RKO (cell line): Measurements from ENCODE around the gene DOK7.

Experiments
- DNase-seq: peaks from one replicate; pipeline ENCODE4 v3.0.0-alpha.2; 2016; ENCODE audit warnings: low spot score

The DOK7 gene

DNA sequence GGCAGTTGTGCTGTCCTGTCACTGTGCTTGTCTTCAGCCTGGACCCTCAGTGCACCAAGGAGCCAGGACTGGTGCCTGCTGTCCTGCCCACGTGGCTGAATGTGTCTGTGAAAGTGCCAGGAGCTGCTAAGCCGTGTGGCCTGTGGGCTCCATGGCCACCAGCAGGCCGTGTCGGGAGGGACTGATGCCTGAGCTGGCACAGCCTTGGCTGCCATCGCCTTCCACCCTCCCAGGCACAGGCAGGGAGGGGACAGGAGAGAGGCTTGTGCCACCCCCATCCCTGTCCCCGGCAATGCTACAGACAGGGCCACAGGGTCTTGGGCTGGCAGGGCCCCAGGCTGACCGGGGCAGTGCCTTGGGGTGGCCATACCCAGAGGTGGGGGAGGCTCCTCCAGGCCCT lies 24.8 kb downstream of the DOK7 start:
- no peak for DNase-seq

DNA sequence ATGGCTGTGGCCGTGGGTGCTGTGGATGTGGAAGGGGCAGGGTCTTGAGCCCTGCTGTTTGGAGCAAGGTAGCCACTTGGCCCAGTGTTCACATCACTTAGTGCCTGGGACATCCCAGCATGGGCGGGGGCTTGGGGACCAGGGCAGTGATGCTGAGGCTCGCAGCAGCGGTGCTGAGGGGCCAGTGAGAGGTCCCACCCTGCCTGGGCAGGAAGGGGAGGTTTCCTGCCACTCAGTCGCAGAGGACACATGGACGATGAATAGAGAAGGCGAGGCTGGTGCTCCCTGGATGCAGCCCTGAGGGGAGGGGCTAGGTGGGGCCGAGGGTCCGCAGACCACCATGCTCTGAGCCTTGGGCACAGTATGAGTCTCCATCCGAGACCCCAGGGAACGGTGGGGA lies 25.7 kb downstream of the DOK7 start:
- DNase-seq = no peak

DNA sequence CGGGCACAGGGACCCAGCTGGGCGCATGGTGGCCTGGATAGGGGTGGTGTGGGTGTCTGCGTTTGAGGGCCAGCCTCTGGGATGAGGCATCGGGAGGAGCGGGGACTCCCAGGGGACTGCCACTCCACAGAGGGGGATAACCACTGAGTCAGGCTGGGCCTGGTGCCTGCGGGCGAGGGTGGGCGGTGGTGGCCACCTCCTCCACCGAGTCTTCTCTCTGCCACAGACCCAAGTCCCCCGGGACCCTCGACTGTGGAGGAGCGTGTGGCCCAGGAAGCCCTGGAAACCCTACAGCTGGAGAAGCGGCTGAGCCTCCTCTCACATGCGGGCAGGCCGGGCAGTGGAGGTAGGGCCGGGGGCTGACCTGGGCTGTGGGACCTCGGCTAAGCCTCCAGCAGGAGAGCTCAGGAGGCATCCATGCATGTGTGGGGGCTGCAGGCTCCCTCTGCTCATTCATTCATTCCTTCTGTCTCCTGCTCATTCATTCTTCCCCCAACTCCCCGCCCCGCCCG lies 26.4 kb downstream of the DOK7 start:
- DNase-seq = peak; percentile 23

DNA sequence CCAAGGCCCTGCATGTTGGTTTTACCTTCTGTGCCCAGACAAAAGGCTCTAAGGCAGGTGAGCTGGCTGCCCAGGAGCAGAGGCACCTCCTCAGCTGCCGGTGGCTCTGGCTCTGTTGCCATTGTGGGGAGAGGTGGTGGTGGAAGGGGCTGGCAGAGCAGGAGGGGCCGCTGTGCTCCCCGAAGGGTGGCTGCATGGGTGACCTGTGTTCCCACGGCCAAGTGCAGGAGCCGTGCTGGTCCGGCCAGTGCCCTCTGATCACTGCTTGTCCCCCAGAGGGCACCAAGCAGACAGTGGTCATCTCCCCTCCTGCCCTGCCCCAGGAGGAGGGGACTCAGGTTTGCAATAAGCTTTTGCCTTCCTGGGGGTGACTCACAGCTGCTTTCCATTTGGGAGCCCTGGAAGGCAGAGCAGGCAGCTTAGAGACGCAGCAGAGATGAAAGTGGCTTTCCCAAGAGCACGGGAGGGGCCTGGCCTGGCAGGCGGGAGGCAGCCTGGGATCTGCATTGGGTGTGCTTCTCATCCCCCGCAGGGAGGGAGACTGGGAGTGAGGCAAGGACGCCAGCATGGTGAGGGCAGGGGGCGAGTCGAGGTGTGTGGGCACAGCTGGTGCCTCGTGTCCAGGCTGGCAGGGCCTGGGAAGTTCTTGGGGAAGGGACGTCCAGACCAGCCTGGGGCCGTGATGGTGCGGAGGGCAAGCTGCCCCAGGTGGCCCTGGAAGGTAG lies 28.7 kb downstream of the DOK7 start:
- DNase-seq = peak; percentile 14

DNA sequence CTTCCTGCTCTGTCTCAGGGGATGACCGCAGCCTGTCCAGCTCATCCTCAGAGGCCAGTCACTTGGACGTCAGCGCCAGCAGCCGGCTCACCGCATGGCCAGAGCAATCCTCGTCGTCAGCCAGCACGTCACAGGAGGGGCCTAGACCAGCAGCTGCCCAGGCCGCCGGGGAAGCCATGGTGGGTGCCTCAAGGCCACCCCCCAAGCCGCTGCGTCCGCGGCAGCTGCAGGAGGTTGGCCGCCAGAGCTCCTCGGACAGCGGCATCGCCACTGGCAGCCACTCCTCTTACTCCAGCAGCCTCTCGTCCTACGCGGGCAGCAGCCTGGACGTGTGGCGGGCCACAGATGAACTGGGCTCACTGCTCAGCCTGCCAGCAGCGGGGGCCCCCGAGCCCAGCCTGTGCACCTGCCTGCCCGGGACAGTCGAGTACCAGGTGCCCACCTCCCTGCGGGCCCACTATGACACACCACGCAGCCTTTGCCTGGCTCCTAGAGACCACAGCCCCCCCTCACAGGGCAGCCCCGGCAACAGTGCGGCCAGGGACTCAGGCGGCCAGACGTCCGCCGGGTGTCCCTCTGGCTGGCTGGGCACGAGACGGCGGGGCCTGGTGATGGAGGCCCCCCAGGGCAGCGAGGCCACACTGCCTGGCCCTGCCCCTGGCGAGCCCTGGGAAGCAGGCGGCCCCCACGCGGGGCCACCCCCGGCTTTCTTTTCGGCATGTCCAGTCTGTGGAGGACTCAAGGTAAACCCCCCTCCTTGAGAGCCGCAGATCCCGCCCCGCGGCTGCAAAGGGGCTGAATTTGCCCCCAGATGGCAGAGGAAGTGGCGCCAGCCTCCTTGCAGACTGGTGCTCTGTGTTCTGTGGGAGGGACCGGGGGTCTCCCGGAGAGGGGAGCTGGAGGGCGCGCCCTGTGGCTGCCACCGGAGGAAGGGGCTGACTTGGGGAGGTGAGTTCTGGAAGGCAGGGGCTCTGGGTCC lies 29.9 kb downstream of the DOK7 start:
- DNase-seq = peak; percentile 14

DNA sequence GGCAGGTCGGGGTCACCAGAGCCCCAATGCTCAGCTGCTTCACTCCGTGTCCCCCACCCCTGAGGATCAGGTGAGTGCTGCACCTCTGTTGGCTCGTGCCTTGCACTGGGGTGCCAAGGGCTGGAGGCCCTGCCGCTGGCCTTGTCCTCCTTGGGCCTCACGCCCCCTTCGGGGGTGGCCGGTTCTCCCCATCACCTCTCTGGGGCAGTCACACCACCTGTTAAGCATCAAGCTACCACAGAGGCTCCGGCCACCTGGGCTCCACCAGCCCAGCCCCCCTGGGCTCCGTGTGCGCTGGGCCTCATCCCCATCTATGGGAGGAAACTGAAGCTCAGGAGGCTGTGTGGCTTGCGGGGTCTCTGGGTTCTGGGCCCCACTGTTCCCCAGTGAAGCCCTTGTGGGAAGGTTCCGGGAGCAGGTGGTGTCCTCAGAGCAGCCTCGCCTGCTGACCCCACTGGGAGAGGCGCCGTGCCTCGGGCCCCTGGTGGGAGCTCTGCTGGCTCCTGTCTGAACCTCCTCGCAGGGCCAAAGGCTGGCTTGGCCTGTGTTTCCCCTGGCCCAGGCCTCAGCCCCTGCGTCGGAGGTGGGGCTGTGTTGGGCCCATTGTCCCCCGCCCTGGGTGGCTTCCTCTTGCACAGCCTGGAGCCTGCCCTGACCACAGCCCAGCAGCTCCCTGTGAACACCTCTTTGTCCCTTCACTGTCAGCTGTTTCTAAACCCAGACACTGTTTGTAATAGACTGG lies 30.8 kb downstream of the DOK7 start:
- no peak for DNase-seq

DNA sequence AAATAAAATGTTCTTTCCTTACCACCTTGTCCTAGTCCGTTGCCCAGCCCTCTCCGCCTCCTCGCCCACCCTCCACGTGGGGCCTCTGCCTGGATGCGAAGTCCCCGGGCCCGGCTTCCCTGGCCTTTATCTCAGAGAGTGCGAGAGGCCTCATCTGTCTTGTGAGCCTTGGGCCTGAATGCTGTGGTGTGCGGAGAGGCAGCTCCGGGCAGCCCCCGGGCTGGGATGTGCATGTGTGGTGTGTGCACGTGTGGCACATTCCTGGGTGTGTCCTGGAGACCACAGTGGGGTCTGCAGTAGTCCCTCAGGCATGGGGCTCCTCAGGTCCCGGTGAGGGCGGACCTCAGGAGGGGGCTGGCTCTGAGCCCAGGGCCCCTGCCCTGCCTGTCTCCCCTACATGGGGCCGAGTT lies 31.4 kb downstream of the DOK7 start:
- no peak for DNase-seq

DNA sequence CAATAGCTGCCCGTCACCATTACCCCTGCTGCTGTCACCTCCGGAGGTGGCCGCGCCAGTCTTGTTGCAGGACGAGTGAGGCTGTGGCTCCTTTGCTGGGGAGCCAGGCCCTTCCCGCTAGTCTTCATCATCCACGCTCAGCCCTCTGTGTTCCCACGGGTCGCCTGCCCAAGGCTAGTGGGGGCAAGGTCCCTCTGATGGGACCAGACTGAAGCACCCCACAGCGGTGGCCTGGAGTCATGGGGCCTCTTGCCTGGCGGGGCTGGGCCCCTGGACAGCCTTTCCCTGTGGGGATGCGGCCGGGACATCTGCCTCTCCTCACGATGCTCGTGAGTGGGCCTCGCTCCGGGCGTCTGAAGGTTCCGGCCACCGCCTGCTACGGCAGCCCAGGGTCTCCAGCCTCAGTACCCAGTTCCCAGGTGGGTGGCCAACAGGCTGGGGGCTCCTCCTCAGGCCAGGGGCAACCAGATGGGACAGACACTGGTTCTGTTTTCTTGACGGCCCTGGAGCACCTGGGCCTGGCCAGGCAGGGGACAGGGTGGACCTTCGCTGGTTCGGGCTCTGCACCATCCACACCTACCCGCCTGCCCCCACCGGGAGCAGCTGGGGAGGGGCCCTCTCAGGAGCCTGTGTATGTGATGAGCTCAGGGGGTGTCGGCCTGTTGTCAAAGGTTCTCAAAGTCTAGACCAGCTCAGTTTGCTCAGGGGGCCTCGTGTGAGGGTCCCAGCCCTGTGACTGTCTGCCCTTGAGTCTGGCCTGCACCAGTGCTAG lies 32.3 kb downstream of the DOK7 start:
- no peak for DNase-seq

DNA sequence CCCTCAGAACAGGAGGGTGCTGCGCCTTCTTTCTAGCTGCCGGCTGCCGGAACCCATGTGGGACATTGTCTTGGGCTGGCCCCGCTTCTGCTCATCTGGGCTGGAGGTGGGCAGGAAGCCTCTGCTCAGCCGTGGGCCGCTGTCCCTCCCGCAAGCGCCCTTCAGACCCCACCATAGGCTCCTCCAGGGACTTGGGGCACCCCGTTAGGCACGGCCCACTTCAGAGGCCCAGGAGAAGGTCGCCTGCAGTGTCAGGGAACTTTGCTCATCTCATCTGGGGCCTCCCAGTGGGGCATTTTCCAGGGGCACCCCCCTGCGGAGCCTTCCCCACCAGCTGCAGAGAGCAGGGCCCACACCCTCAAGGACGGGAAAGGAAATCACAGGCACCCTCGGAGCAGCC lies 32.9 kb downstream of the DOK7 start:
- DNase-seq = no peak

DNA sequence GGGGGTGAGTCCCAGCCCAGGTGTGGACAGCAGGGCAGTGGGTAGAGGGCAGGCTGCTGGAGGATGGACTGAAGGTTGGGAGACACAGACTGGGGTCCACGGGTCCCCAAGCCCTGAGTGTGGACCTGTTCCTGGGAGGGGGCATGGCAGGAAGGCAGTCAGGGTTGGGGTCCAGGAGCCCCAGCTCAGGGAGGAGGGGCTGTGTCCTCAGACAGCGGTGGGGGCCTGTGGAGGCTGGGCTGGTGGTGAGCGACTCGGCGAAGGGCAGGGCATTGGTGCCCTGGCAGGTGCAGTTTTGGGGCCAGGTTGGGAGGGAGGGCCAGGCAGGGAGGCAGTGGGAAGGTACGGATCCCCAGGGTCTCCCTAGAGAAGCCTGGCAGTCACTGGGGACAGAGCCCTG lies 34.0 kb downstream of the DOK7 start:
- no peak for DNase-seq

DNA sequence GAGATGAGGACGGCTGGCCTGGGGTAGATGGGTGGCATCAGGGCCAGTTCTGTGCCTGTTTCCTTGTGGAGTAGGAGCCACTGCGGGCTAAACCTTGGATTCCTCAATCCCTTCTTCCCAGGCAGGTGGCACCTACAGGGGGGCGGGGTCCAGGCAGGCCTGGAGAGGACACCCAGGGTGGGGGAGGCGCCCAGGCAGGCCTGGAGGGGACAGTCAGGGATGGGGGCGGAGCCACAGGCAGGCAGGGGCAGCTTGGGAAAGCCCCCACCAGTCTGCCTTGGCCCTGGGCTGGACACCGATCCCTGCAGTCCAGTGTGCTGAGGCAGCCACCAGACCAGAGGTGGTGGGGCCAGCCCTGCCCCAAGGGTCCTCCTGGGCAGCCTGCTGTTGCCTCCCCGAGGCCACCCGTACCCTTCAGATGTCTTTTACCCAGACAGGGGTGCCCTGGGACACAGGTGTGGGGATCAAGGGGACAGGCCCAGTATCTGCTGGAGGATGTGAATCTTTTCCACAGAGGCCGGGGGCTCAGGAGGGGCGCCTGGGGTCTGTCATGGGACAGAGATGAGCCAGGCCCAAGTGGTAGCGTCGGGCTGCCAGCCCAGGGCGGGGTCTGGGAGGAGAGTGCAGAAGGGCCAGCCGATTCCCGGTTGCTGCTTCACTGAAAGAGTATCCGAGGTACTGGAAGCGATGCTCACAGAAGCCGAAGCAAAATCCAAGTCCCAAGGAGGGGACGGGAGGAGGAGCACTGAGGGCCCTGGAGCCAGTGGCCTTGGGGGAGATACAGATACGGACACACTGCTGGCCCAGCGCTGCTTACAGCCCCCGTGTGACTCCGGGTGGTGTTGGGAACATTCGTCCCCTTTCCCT lies 34.6 kb downstream of the DOK7 start:
- no peak for DNase-seq

DNA sequence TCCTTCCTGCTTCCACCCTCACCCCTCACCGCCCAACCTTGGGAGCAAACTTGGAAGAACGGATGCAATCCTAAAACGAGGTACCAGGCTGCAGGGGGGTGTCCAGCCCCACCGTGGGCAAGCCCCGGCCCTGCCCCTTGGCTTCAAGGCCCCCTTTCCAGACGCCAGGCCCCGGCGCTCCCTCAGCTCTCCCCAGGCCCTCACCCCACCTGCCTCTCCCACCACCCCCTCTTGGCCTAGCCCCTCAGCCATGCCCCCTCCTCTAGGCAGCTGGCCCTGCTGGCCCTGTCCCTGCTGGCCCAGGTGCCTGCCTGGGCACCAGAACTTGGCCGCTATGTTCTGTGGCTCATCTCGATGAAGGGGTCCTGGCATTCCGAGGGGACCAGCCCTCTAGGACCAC lies 35.3 kb downstream of the DOK7 start:
- DNase-seq = no peak

DNA sequence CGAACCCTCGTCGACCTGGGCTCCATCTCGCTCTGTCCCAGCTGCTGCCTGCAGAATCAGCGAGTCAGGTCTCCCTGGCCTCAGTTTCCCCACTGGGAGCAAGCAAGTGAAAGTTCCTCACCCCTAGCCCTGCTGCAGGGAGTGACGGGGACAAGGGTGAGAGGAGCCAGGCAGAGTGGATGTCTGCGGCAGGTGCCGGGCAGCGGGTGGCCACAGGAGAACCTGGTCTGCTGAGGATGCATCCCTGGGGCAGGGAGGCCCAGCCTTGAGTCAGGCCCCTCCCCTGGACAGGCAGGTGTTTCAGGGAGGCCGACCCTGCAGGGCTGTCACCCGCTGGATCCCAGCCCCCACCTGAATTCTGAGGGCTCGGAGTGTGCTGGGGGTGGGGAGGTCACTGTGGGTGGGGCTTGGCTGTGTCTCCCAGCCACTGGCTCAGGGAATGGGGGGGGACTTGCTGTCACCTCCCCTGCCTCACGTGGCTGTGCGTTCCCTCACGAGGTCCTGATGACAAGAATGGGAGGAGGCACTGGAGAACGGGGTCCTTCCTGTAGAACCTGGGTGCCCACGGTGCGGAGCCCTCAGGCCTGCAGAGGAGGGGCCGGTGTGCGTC lies 35.9 kb downstream of the DOK7 start:
- no peak for DNase-seq

DNA sequence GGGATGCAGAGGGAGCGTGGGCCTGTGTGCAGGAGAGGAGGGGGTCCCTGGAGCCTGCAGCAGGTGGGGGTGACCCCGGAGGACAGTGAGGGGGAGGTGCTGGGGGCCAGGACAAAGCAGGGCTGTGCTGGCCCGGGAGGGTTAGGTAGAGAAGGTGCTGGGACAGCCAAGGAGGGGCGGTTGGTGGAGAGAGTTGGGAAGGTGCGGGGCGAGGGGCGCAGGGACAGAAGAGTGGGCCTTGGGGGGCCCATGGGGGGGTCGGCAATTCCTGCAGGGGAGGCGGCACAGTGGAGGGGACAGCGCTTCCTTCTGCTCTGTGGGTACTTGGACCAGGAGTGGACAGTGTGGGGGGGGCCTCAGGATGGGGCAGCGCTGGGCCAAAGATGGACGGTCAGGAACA lies 36.6 kb downstream of the DOK7 start:
- no peak for DNase-seq

DNA sequence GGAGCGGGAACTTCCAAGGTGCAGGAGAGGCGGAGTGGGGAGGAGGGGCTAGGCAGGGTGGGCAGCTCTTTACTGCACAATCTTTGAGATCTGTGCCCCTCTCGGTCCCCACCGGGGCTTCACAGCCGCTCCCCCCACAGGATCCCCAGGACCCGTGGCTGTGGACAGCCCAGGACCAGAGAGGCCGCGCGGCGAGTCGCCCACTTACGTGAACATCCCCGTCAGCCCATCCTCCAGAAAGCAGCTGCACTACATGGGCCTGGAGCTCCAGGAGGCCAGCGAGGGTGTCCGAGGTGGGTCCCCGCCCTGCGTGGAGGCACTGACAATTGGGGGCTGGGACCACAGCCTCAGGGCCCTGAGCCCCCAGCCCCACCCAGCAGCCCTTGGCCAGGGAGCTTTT lies 37.0 kb downstream of the DOK7 start:
- DNase-seq = no peak

DNA sequence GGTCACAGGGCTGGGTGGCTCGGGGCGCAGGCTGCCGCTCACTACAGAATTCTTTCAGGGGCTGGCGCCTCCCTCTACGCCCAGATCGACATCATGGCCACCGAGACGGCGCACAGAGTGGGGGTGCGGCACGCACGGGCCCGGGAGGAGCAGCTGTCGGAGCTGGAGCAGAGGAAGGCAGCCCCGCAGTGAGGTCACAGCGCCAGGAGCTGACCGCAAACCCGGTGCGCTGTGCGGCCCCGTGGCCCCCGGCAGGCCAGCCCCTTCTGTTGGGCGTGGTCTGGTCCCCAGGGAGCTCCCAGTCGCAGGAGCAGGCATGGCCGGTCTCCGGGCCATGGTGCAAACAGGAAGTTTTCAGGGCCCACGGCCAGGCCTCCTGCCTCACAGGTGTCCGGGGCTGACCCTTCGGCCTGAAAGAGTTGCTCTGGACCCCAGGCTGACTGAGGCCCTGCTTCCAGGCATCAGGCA lies 37.6 kb downstream of the DOK7 start:
- no peak for DNase-seq

DNA sequence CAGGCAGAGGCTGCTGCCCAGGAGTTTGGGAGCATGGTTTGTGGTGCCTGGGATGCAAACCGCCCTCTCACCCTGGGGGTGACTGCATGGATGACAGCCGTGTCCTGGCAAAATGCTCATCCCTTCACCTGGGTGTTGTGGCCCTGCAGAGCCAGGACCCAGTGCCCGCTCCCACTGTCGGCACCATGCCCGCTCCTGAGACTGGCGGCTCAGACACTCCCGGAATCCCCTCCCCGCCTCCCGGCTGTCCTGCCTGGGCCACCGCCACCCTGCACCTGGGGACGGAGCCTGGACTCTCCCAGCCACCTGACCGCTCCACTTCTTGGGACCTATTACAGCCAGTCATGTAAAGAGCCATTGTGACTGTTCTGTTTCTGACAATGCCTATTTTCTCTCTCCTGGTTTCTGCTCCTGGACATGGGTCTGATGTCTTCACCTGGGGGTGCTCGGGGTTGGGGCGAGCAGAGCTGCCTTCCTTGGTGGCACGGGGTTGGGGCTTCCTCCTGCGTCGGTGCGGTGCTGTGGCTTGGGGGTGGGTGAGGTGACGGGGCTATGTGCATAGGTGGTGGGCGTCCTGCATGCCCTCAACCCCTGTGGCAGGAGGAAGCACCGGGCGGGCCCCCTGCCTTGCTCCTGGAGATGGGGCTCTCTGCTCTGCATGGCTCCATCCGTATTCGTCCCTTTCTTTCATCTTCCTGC lies 38.2 kb downstream of the DOK7 start:
- DNase-seq = no peak

DNA sequence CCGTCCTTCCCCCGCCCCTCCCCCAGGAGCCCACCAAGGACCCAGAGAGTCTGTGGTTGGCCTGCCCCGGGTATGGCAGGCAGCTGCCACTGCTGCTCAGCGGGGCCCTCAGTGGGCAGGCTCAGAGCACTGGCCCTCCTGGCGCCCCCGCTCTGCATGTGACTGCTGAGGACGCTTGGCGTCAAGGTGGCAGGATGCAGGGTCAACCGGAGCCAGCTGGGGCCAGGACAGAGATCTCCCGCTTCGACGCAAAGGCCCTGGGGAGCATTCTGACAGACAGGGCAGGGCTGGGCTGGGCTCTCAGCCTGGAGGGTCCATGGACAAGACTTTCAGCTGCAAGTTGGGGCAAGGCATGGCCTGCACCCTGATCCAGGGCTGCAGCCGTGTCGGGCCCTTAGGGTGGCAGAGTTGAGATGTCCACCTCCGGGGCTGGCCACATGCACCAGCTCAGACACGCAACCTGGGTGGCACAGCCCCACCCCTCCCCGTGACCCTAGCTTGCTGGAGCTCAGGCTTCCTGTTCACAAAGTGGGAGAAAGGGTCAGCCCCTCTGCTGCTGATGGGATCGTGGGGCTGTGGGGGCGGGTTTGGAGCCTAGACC lies 38.8 kb downstream of the DOK7 start:
- no peak for DNase-seq
